SKM-1 (cell line): ENCODE measurements around the gene GALC.
A peak's percentile ranks its signal among the peaks of the same experiment; 100 is the strongest.

Experiments
- DNase-seq: peaks from one replicate; lab custom pipeline; 2025; ENCODE audit not compliant: unreplicated experiment; lab: John Stamatoyannopoulos, UW

The GALC gene

GRCh38 chr14:88007608-88008007, 14.6 kb upstream of the GALC start:
- no peak for DNase-seq

DNA sequence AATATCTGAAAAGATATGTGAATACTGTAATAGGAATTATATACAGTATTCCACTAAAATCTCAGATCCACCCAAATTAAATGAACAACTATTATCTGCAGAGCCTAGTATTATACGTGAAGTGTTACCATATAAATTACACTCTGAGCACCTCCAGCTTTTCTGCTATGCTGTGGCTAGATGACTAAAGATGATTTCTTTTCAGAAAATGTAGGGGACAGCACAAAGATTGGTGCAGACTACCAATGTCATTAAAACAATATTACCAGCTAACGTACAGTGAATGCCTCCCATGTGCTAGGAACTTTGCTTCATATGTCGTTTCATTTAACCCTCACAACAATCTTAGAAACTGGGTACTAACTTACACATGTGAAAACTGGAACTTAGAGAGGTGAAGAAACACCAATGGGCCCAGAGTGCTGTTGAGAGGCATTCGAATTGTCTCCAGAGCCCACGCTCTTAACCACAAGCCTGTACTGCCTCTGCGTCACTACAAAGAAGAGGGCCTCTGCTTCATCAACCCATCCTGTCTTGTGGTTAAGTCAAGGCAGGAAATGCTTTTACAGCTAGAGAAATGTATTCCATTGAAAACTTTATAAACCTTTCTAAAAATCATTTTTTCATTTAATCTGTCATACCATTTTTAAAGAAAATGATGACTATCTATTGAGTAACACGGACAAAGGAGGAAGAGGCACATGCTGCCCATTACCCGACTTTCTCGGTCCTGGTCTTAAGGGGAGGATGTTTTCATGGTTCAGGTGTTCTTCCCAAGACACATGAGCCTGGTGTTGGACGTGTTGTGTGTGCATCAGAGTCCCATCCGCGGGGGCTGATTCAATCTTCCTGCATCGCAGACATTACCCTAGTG, 13.2 kb upstream of the GALC start:
- DNase-seq: peak; percentile 21

GRCh38 chr14:88005050-88005481, 12.1 kb upstream of the GALC start, which contains the start of gene GPR65:
Gene GPR65, plus strand, starts transcription at chr14:88005135. Its CDS starts 5,713 bp downstream, at chr14:88010848.
- DNase-seq: peak; percentile 73

DNA sequence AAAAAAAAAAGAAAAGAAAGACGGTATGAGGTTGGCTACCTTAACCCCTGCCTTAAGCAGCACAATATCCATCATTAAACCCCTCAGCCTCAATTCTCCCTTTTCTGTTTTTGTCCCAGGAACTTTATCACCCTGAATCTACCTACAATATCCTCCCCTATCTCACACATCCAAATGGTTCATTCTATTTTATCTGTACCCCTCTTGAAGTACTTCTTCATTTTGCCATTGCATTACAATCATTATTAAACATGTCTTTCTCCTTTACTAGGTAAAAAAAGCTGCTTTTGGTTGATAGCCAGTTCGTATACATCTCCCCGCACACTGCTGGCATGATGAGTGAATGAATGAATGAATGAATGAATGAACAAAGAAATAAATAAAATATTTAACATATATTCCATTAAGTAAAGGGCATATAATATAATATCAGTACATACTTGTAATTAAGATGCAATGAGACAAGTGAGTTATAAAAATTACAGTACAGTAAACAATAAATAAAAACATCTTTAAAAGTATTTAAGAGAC, 11.6 kb upstream of the GALC start:
- no peak for DNase-seq

- no peak for DNase-seq
These were observed 10.4 kb upstream of the GALC start for GRCh38 chr14:88003425-88003824.

GRCh38 chr14:88002421-88003075, 9.6 kb upstream of the GALC start:
- peak; percentile 67 for DNase-seq

- peak; percentile 7 for DNase-seq
These were observed 6.3 kb upstream of the GALC start for GRCh38 chr14:87999277-87999676.

- DNase-seq: no peak
These were observed 5.5 kb upstream of the GALC start for GRCh38 chr14:87998482-87998881.

- DNase-seq: no peak
These were observed 3.3 kb upstream of the GALC start for GRCh38 chr14:87996291-87996592.

DNA sequence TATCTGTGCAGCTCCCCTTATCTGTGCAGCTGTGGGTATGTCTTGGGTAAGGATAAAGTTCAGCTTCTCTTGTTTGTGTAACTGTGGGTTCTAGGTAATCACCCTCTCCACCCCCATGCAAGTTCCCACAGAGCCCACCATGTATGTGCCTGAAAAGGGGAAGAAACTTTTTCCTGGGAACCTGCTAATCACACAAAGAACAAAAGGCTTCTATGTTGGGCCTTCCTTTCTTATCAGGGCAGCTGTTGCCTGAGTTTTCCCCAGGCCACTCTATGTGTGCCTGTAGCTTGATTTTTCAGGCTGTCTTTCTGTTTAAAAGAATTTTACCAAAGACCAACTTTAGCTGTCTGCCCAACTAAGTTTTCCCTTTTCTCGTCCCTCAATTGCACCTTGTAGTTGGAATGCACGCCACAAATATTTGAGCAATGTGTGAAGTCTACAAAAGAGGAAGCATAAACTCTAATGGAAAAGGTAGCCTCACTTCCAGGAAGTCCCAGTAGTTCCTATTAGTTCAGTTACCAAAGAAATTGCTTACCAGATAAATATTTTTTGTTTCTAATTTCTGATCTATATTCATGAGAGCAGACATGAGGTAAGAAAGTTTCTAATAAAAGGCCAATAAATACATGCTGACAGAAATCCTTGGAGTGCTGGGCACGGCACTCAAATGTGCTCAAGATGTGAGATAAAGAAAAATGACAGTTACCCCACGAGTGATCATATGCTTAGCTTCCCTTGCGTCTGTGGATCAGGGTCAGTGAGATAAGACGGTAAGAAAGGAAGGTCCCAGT, 2.7 kb upstream of the GALC start:
- DNase-seq: no peak

GRCh38 chr14:87994974-87995373, 2.0 kb upstream of the GALC start:
- no peak for DNase-seq

GRCh38 chr14:87992346-87992717, 650 bp downstream of the GALC start:
- DNase-seq: no peak

GRCh38 chr14:87990682-87991081, 2.3 kb downstream of the GALC start:
- DNase-seq: no peak

- DNase-seq: no peak
These were observed 3.1 kb downstream of the GALC start for GRCh38 chr14:87989956-87990299.

DNA sequence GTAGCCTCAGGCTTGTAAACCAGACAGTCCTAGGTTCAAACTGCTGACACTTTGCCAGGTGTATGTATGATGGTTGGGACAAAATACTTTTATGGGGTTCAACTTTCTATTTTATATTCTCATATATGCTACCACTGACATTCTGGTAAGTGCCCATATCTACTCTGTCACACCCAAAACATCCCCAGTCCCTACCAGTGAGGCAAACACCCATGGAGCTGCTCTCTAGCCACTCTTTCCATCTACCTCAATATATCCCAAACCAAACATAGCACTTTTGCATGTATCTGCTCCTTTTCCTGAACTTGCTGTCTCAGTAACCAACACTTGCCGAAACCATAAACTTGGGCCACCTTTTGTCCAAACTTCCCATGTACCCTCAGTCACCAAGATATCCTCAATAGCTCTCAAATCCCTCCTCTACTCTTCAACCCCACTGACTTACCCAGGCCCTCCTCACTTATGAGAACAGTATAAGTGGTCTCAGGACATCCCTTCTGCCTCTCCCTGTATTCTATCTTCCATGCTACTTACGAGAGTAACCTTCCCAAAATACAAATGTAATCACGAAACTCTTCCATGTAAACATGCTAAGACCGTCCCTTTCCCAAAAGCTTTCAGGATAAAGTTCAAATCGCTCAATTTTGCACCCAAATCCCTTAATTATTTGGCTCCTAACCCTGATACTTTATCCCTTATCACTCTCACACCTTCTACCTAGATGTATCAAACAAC, 3.6 kb downstream of the GALC start:
- no peak for DNase-seq

GRCh38 chr14:87979689-87980088, 13.3 kb downstream of the GALC start:
- no peak for DNase-seq

- DNase-seq: no peak
These were observed 17.3 kb downstream of the GALC start for GRCh38 chr14:87975636-87976035.

DNA sequence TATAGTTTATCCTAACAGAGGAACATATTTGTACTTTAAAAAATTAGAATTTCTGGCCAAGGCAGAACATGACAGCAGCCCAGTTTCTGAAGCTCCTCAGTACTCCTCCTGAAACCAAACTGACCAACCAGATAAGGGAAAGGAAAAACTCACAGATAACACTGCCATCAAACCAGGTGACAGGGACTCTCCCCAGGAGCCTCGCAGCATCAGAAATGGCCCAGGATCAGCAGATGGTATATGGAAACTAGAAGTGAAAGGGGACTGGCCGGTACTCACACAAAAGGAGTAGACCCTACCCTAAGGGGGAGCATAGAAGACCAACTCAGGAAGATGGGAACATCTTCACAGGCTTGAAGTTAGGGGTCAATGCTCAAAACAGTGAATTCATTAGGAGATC, 22.0 kb downstream of the GALC start:
- DNase-seq: no peak

GRCh38 chr14:87967496-87967895, 25.5 kb downstream of the GALC start:
- no peak for DNase-seq

GRCh38 chr14:87966816-87967215, 26.2 kb downstream of the GALC start:
- no peak for DNase-seq

DNA sequence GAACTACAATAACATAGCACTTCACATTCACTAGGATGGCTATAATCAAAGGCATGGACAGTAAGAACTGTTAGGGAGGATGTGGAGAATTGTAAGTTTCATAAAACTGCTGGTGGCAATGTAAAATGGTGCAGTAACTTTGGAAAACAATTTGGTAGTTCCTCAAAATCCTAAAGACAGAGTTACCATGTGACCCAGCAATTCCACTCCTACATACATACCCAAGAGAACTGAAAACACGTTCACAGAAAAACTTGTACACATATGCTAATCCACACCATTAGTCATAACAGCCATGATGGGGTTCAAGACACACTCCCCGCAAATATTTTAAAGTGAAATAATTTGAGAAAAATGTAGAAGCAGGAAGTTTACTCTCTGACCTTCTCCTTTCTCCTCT, 31.7 kb downstream of the GALC start:
- DNase-seq: no peak
